Measurements from ENCODE around the gene BMF.

BMF gene

GRCh38 chr15:40047415-40048210 is 61.1 kb downstream of the BMF start:
- H3K27me3 ChIP-seq (ENCODE audit: low read length): no peaks in the 10 kb centered on the region
- H3K4me3 ChIP-seq (ENCODE audit: insufficient read depth, low read length, poor library complexity, severe bottlenecking): no peak overlapping the region
- no peaks in the 10 kb centered on the region for H3K9me2 ChIP-seq (replicated peaks; ENCODE audit: insufficient read depth, low read length)
- peak overlapping the region; percentile 98 for H3K27ac ChIP-seq (ENCODE audit: low read depth, low read length)
- no peaks in the 10 kb centered on the region for H3K79me2 ChIP-seq (ENCODE audit: insufficient read depth, low read length)
- TF ChIP-seq CTCF (IDR thresholded peaks at IDR 0.05; ENCODE audit: insufficient read depth, low read length, poor library complexity, severe bottlenecking): no peak
- no peak for TF ChIP-seq EZH2phosphoT487 (conservative IDR thresholded peaks at IDR 0.05; ENCODE audit: low read length)
- peak overlapping the region; percentile 59 for H3K9ac ChIP-seq (ENCODE audit: low read length)
- peak overlapping the region; percentile 59 for H3K4me2 ChIP-seq (ENCODE audit: low read depth, low read length, poor library complexity, severe bottlenecking)
- peaks cover 73% of the 10 kb centered on the region for H3F3A ChIP-seq (ENCODE audit: insufficient read depth)
- H2AFZ ChIP-seq (ENCODE audit: low read depth, low read length, severe bottlenecking): no peak overlapping the region
- no peaks in the 10 kb centered on the region for H3K9me3 ChIP-seq (ENCODE audit: insufficient read depth, low read length)
- no peaks in the 10 kb centered on the region for H4K20me1 ChIP-seq (ENCODE audit: low read depth, low read length)
- no peaks in the 10 kb centered on the region for H3K36me3 ChIP-seq (ENCODE audit: low read length)

GRCh38 chr15:40046721-40047414 is 61.8 kb downstream of the BMF start:
- no peaks in the 10 kb centered on the region for H3K27me3 ChIP-seq (ENCODE audit: low read length)
- H3K4me3 ChIP-seq (ENCODE audit: insufficient read depth, low read length, poor library complexity, severe bottlenecking): no peak overlapping the region
- no peaks in the 10 kb centered on the region for H3K79me2 ChIP-seq (ENCODE audit: insufficient read depth, low read length)
- no peak for TF ChIP-seq CTCF (IDR thresholded peaks at IDR 0.05; ENCODE audit: insufficient read depth, low read length, poor library complexity, severe bottlenecking)
- TF ChIP-seq EZH2phosphoT487 (conservative IDR thresholded peaks at IDR 0.05; ENCODE audit: low read length): no peak
- H3K36me3 ChIP-seq (ENCODE audit: low read length): no peaks in the 10 kb centered on the region
- H3K9me3 ChIP-seq (ENCODE audit: insufficient read depth, low read length): no peaks in the 10 kb centered on the region
- H2AFZ ChIP-seq (ENCODE audit: low read depth, low read length, severe bottlenecking): no peak overlapping the region
- H4K20me1 ChIP-seq (ENCODE audit: low read depth, low read length): no peaks in the 10 kb centered on the region
- H3F3A ChIP-seq (ENCODE audit: insufficient read depth): peaks cover 66% of the 10 kb centered on the region
- peak overlapping the region; percentile 59 for H3K9ac ChIP-seq (ENCODE audit: low read length)
- peak overlapping the region; percentile 59 for H3K4me2 ChIP-seq (ENCODE audit: low read depth, low read length, poor library complexity, severe bottlenecking)
- H3K27ac ChIP-seq (ENCODE audit: low read depth, low read length): peak overlapping the region; percentile 98
- no peaks in the 10 kb centered on the region for H3K9me2 ChIP-seq (replicated peaks; ENCODE audit: insufficient read depth, low read length)

GRCh38 chr15:40045572-40046217 is 63.0 kb downstream of the BMF start:
- no peak for TF ChIP-seq EZH2phosphoT487 (conservative IDR thresholded peaks at IDR 0.05; ENCODE audit: low read length)
- Histone ChIP-seq H3K79me2 (ENCODE audit: insufficient read depth, low read length) (no peaks in the 10 kb centered on the region), H3K9ac (ENCODE audit: low read length) (peak overlapping the region; percentile 59), H3K36me3 (ENCODE audit: low read length) (no peaks in the 10 kb centered on the region), H3K27me3 (ENCODE audit: low read length) (no peaks in the 10 kb centered on the region), H3K4me3 (ENCODE audit: insufficient read depth, low read length, poor library complexity, severe bottlenecking) (no peak overlapping the region), H2AFZ (ENCODE audit: low read depth, low read length, severe bottlenecking) (no peak overlapping the region), H3K27ac (ENCODE audit: low read depth, low read length) (peak overlapping the region; percentile 98), H3K9me2 (replicated peaks; ENCODE audit: insufficient read depth, low read length) (no peaks in the 10 kb centered on the region), H3K9me3 (ENCODE audit: insufficient read depth, low read length) (no peaks in the 10 kb centered on the region), H3F3A (ENCODE audit: insufficient read depth) (peaks cover 60% of the 10 kb centered on the region), H4K20me1 (ENCODE audit: low read depth, low read length) (no peaks in the 10 kb centered on the region), H3K4me2 (ENCODE audit: low read depth, low read length, poor library complexity, severe bottlenecking) (peak overlapping the region; percentile 59)

All from SU-DHL-6 (cell line).